H1 (cell line): ENCODE results near the gene PTPRH. TPM values are rescaled to one million over a fixed set of nuclear protein-coding genes. Genes with fewer than 3 reads are reported as not detected.

Experiments
- CTCF ChIA-PET: fragments of 300-600 bp; sonication (Branson Sonifier 250); formaldehyde crosslinking; loops from one replicate; lab custom pipeline; 2021; ENCODE audit not compliant: partially characterized antibody; lab: Charles Lee
- POLR2A ChIA-PET: fragments of 300-600 bp; sonication (Branson Sonifier 250); formaldehyde crosslinking; loops from one replicate; lab custom pipeline; 2021; ENCODE audit warnings: inconsistent platforms; ENCODE audit not compliant: partially characterized antibody; lab: Charles Lee
- DNase-seq, 2 experiments: peaks; one replicate each; pipeline versions ENCODE4 v3.0.0 to v3.0.0-alpha.2; 2010 to 2022; ENCODE audit warnings: low spot score in 2 of 2, low read depth in 1 of 2, mixed read lengths in 1 of 2
- FAIRE-seq: peaks from 2 replicates; lab custom pipeline; 2011; peaks lifted over from hg19 to GRCh38; lab: Jason Lieb, UNC
- H2AFZ ChIP-seq: 2 replicates; pipeline ENCODE4 v1.8.1; 2012; ENCODE audit warnings: low read length, inconsistent platforms
- H2AK5ac ChIP-seq: 2 replicates; pipeline ENCODE4 v1.6.1; 2013; ENCODE audit warnings: low read depth, low read length
- H2BK120ac ChIP-seq: replicated peaks from 2 replicates; pipeline ENCODE3; 2013; ENCODE audit warnings: low read depth, low read length, inconsistent platforms
- H2BK12ac ChIP-seq: 2 replicates; pipeline ENCODE4 v1.6.1; 2013; ENCODE audit warnings: low read depth, low read length
- H2BK15ac ChIP-seq: 2 replicates; pipeline ENCODE4 v1.6.1; 2013; ENCODE audit warnings: low read length
- H2BK20ac ChIP-seq: 2 replicates; pipeline ENCODE4 v1.6.1; 2013; ENCODE audit warnings: low read length
- H2BK5ac ChIP-seq: 2 replicates; pipeline ENCODE4 v1.6.1; 2013; ENCODE audit warnings: low read depth, low read length
- H3K14ac ChIP-seq: 2 replicates; pipeline ENCODE4 v1.6.1; 2013; ENCODE audit warnings: inconsistent platforms; ENCODE audit not compliant: insufficient read length
- H3K18ac ChIP-seq: 2 replicates; pipeline ENCODE4 v1.6.1; 2013; ENCODE audit warnings: low read length; ENCODE audit errors: extremely low read depth
- H3K23ac ChIP-seq: 2 replicates; pipeline ENCODE4 v1.6.1; 2013; ENCODE audit warnings: inconsistent platforms; ENCODE audit not compliant: insufficient read length
- H3K23me2 ChIP-seq: 2 replicates; pipeline ENCODE4 v1.6.1; 2013; ENCODE audit warnings: low read depth, low read length
- H3K27ac ChIP-seq: 2 replicates; pipeline ENCODE4 v1.6.1; 2011; ENCODE audit warnings: low read depth, low read length, inconsistent platforms
- H3K27me3 ChIP-seq, 4 experiments: replicated peaks in 1 of 4; 1 replicate in 1 of 4; 2 replicates in 3 of 4; pipeline versions ENCODE4 v1.6.1 to v1.8.1; 2011 to 2013; ENCODE audit warnings: low read length in 3 of 4, mild to moderate bottlenecking in 3 of 4, inconsistent platforms in 2 of 4, mixed read lengths in 2 of 4, moderate library complexity in 1 of 4; ENCODE audit not compliant: control insufficient read depth in 3 of 4, insufficient read depth in 3 of 4; ENCODE audit errors: extremely low read depth in 1 of 4
- H3K36me3 ChIP-seq, 4 experiments: 2 replicates each; pipeline versions ENCODE4 v1.6.1 to v1.8.1; 2011 to 2013; ENCODE audit warnings: mild to moderate bottlenecking in 4 of 4, low read length in 3 of 4, moderate library complexity in 2 of 4, control low read depth in 1 of 4, inconsistent platforms in 1 of 4; ENCODE audit not compliant: insufficient read depth in 4 of 4, control insufficient read depth in 2 of 4
- H3K4ac ChIP-seq: replicated peaks from 2 replicates; pipeline ENCODE3; 2013; ENCODE audit warnings: low read length, low read depth, mixed read lengths, inconsistent platforms; ENCODE audit not compliant: insufficient read length
- H3K4me1 ChIP-seq, 4 experiments: replicated peaks in 1 of 4; 1 replicate in 1 of 4; 2 replicates in 3 of 4; pipeline versions ENCODE4 v1.6.1 to v1.8.1; 2011 to 2013; ENCODE audit warnings: low read length in 3 of 4, inconsistent platforms in 2 of 4, mixed read lengths in 1 of 4; ENCODE audit not compliant: insufficient read depth in 4 of 4, control insufficient read depth in 3 of 4
- H3K4me2 ChIP-seq, 2 experiments: 2 replicates each; pipeline versions ENCODE4 v1.6.1 to v1.8.1; 2011 to 2013; ENCODE audit warnings: low read depth in 2 of 2, low read length in 2 of 2, control low read depth in 1 of 2, inconsistent platforms in 1 of 2, mild to moderate bottlenecking in 1 of 2; ENCODE audit not compliant: insufficient read depth in 1 of 2
- H3K4me3 ChIP-seq, 4 experiments: fragments of 200-600, 300-600 bp in 1 of 4; sonication (generic), shearing (Covaris generic), sonication (Bioruptor Twin) in 1 of 4; 2 replicates each; pipeline versions ENCODE4 v1.5.1 to v1.8.1; 2011 to 2016; ENCODE audit warnings: low read length in 4 of 4, low read depth in 3 of 4, control low read depth in 2 of 4, inconsistent platforms in 2 of 4, mild to moderate bottlenecking in 2 of 4, mixed read lengths in 1 of 4, moderate library complexity in 1 of 4; ENCODE audit not compliant: insufficient read depth in 2 of 4; ENCODE audit errors: extremely low read depth in 1 of 4
- H3K56ac ChIP-seq: replicated peaks from 2 replicates; pipeline ENCODE3; 2013; ENCODE audit warnings: low read depth, mild to moderate bottlenecking, mixed read lengths, low read length, inconsistent platforms; ENCODE audit not compliant: insufficient read length
- H3K79me1 ChIP-seq: 2 replicates; pipeline ENCODE4 v1.6.1; 2013; ENCODE audit warnings: low read depth, low read length, control low read depth
- H3K79me2 ChIP-seq, 2 experiments: 2 replicates each; pipeline versions ENCODE4 v1.6.1 to v1.8.1; 2012 to 2013; ENCODE audit warnings: low read length in 2 of 2, mild to moderate bottlenecking in 2 of 2, inconsistent platforms in 1 of 2; ENCODE audit not compliant: insufficient read depth in 2 of 2, control insufficient read depth in 1 of 2
- H3K9ac ChIP-seq, 4 experiments: replicated peaks in 1 of 4; 1 replicate in 1 of 4; 2 replicates in 3 of 4; pipeline versions ENCODE4 v1.6.1 to v1.8.1; 2011 to 2013; ENCODE audit warnings: low read depth in 3 of 4, low read length in 3 of 4, control low read depth in 2 of 4, mild to moderate bottlenecking in 2 of 4, moderate library complexity in 2 of 4, inconsistent platforms in 1 of 4; ENCODE audit errors: extremely low read depth in 1 of 4
- H3K9me3 ChIP-seq, 2 experiments: 2 replicates each; pipeline versions ENCODE4 v1.6.1 to v1.8.1; 2012 to 2013; ENCODE audit warnings: mild to moderate bottlenecking in 2 of 2, moderate library complexity in 2 of 2, control low read depth in 1 of 2, inconsistent platforms in 1 of 2, low read depth in 1 of 2, low read length in 1 of 2, mixed read lengths in 1 of 2; ENCODE audit not compliant: insufficient read depth in 2 of 2
- H4K20me1 ChIP-seq, 2 experiments: replicated peaks in 1 of 2; 2 replicates each; pipeline versions ENCODE3 to v1.8.1; 2011 to 2013; ENCODE audit warnings: inconsistent platforms in 2 of 2, low read length in 2 of 2, mild to moderate bottlenecking in 1 of 2; ENCODE audit not compliant: insufficient read depth in 2 of 2, control insufficient read depth in 1 of 2
- H4K5ac ChIP-seq: 2 replicates; pipeline ENCODE4 v1.6.1; 2013; ENCODE audit warnings: low read length, low read depth, mixed read lengths, inconsistent platforms; ENCODE audit not compliant: insufficient read length
- H4K8ac ChIP-seq: 2 replicates; pipeline ENCODE4 v1.8.0; 2013; ENCODE audit warnings: mild to moderate bottlenecking, moderate library complexity, low read length, inconsistent platforms; ENCODE audit not compliant: insufficient read depth; ENCODE audit errors: extremely low read depth
- H4K91ac ChIP-seq: replicated peaks from 2 replicates; pipeline ENCODE3; 2013; ENCODE audit warnings: low read length, mixed read lengths, inconsistent platforms; ENCODE audit not compliant: insufficient read length
- EZH2 ChIP-seq: fragments of 200-600 bp; sonication (generic); IDR thresholded peaks from 2 replicates; pipeline ENCODE4 v1.7.1; 2012; ENCODE audit warnings: low read depth, mild to moderate bottlenecking, moderate library complexity, low read length, inconsistent platforms; ENCODE audit not compliant: severe bottlenecking
- GTF2F1 ChIP-seq: IDR thresholded peaks from 2 replicates; pipeline ENCODE4 v1.6.1; 2012; ENCODE audit warnings: low read depth, low read length, improper control_type of control experiment, borderline replicate concordance
- HDAC6 ChIP-seq: IDR thresholded peaks from one replicate; pipeline ENCODE4 v1.7.1; 2012; ENCODE audit warnings: low read depth, mild to moderate bottlenecking, inconsistent platforms, low read length, moderate library complexity
- KDM4A ChIP-seq: IDR thresholded peaks from one replicate; pipeline ENCODE4 v1.7.1; 2012; ENCODE audit warnings: low read depth, mild to moderate bottlenecking, moderate library complexity, low read length, inconsistent platforms; ENCODE audit not compliant: severe bottlenecking
- POU5F1 ChIP-seq: IDR thresholded peaks from 2 replicates; pipeline ENCODE4 v1.6.1; 2011; ENCODE audit warnings: low read depth, mild to moderate bottlenecking, low read length, moderate library complexity
- SIX5 ChIP-seq: IDR thresholded peaks from 2 replicates; pipeline ENCODE4 v1.6.1; 2011; ENCODE audit warnings: mild to moderate bottlenecking, low read depth, low read length
- TAF7 ChIP-seq: optimal IDR thresholded peaks from 2 replicates; pipeline ENCODE3; 2011; ENCODE audit warnings: low read depth, mild to moderate bottlenecking, inconsistent platforms, low read length, moderate library complexity, borderline replicate concordance
- TCF12 ChIP-seq: IDR thresholded peaks from 2 replicates; pipeline ENCODE4 v1.6.1; 2011; ENCODE audit warnings: low read depth, mild to moderate bottlenecking, low read length
- WGBS, 2 experiments: shearing (Covaris generic) in 1 of 2; methylation state at CpG; one replicate each; pipeline versions ENCODE4 v1.1.6 to v1.1.7; 2013 to 2015; ENCODE audit warnings: low lambda C conversion rate in 2 of 2, mixed read lengths in 2 of 2, inconsistent platforms in 1 of 2, low coverage in 1 of 2, missing lambda C conversion rate in 1 of 2; ENCODE audit not compliant: insufficient replicate concordance in 2 of 2, insufficient coverage in 1 of 2, insufficient read length in 1 of 2; ENCODE audit errors: extremely low coverage in 1 of 2, missing lambda C conversion rate in 1 of 2; 5-methylcytosine and 5-hydroxymethylcytosine counted together
- polyA plus RNA-seq, 7 experiments: library from polyadenylated mRNA; depleted of rRNA in 3 of 7; stranded (reverse) in 5 of 7; unstranded in 2 of 7; fragments of >200 nt in 5 of 7; fragments of 200-250 nt in 2 of 7; gene quantifications; 1 replicate in 5 of 7; 2 replicates in 1 of 7; 4 replicates in 1 of 7; pipeline versions ENCODE4 v1.2.1 to v1.2.3, GENCODE V29; 2011 to 2013; ENCODE audit warnings: missing spikeins in 2 of 7, mixed read lengths in 2 of 7
- total RNA-seq: library from RNA; stranded (reverse); fragmentation: NEBNext Ultra II Directional; extraction: Animal tissue kit (Norgen Biotek cat#: 25700); gene quantifications from 2 replicates; pipeline ENCODE4 v1.2.1, GENCODE V29; 2021
- TF ChIP-seq, protein P1 (sequence below): IDR thresholded peaks from 2 replicates; pipeline ENCODE4 v1.6.1; 2012; ENCODE audit warnings: inconsistent platforms

Gene PTPRH
- total and polyA plus RNA-seq, 2 of the 8 experiments (the other 6 are each of a cell fraction or from before 2014, with no cell fraction given), result 0.30 to 0.39 TPM

DNA sequence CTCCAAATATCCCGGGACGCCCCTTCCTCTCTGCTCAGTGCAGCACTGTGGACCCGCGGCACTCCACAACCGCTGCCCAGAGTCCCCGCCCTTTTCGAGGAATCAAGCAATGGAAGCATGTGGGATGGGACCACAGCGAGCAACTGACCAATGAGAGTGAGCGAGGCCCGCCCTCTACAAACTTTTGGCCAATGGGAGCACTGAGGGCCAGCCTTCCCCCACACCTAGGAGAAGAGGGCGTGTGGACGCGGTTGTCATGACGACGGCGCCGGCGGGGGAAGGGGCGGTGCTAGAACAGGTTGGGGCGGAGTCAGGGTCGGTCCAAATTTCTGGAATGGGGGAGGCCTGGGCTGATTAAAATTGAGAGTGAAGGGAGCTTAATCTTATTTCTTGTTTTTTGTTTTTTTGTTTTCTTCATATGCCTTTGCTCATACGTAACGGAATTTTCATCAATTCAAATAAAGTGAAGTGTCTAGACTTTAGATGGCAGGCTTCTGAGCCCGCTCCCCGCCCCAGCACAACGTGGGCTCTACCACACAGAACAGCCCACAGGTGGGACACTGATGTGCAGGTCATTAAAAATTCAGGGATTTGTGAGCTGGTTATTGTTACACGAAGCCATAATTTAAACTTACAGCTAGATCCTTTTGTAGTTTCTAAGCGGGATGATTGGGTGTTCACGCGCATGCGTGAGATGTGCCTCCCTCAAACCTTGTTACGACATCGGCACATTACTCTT, 42.6 kb downstream of the PTPRH start, which contains the start of gene DNAAF3:
DNAAF3 (minus strand) TSS at position 84 of the 739 bp plus-strand sequence. CDS start 200 bp downstream, outside the sequence.
- H3K9me3 ChIP-seq, result no peaks in the 10 kb centered on the region
- H3K56ac ChIP-seq, result no peak within 1 kb of the TSS
- peak within 1 kb of the TSS; percentile 85 for H3K27ac ChIP-seq
- no peak within 1 kb of the TSS for H4K8ac ChIP-seq
- H2BK120ac ChIP-seq, result no peak within 1 kb of the TSS
- DNase-seq (peak in 1 of 2 experiments; percentile 98), FAIRE-seq (no peak)
- no peak within 1 kb of the TSS for H2BK12ac ChIP-seq
- H4K20me1 ChIP-seq, result peaks cover 0 to 1% of the 10 kb centered on the region in 2 experiments
- POLR2A ChIA-PET, result interaction anchor here (0.5 to 2.4 kb wide), 10 partner anchors 9 to 241 kb away, joined by 3 to 7 read pairs (median 4); partner anchors contain the start of genes TNNT1 and UBE2S
- H3K4me3 ChIP-seq, result peak within 1 kb of the TSS; percentile 46 to 66 (median 54); a peak in 7 of 8 replicates
- peak within 1 kb of the TSS; percentile 91 to 96 for H3K4me2 ChIP-seq
- H3K4me1 ChIP-seq, result peaks cover 0 to 4% (median 2%) of the 10 kb centered on the region in 4 experiments; a peak in 3 of 7 replicates
- H2AFZ ChIP-seq, result peak within 1 kb of the TSS; percentile 68; the same call in 1 of the 2 replicates
- no peak within 1 kb of the TSS for H2BK15ac ChIP-seq
- no peak within 1 kb of the TSS for H3K4ac ChIP-seq
- H3K9ac ChIP-seq, result peak within 1 kb of the TSS in 2 of 4 experiments; percentile 44 to 76; a peak in 3 of 7 replicates
- no peaks in the 10 kb centered on the region for H3K36me3 ChIP-seq
- H3K79me2 ChIP-seq, result no peaks in the 10 kb centered on the region
- no peak within 1 kb of the TSS for H3K23ac ChIP-seq
- H3K23me2 ChIP-seq, result peaks cover 4% of the 10 kb centered on the region; the same call in 1 of the 2 replicates
- CTCF ChIA-PET, result interaction anchor here (0.6 to 3.4 kb wide), 24 partner anchors 8 to 287 kb away, joined by 3 to 55 read pairs (median 4); partner anchors contain the start of genes SYT5, TMEM238, TNNI3 and TNNT1
- H2AK5ac ChIP-seq, result no peak within 1 kb of the TSS
- peak within 1 kb of the TSS; percentile 53 for H4K5ac ChIP-seq
- H3K27me3 ChIP-seq, result peaks cover 0 to 31% (median 12%) of the 10 kb centered on the region in 4 experiments; a peak in 5 of 7 replicates
- peak within 1 kb of the TSS; percentile 71; the same call in 1 of the 2 replicates for H2BK5ac ChIP-seq
- 4% methylated on average over 32 of the region's 33 CpGs; no CpG with 5 or more reads in 1 of the 2 experiments for WGBS, 2 experiments
- no peaks in the 10 kb centered on the region for H3K79me1 ChIP-seq
- H3K14ac ChIP-seq, result no peak within 1 kb of the TSS
- peak within 1 kb of the TSS; percentile 60; the same call in 1 of the 2 replicates for H3K18ac ChIP-seq
- H2BK20ac ChIP-seq, result no peak within 1 kb of the TSS
- H4K91ac ChIP-seq, result no peak within 1 kb of the TSS
- TF ChIP-seq SIX5 (peak; percentile 33; the same call in 1 of the 2 replicates), HDAC6 (no peak), POU5F1 (no peak), GTF2F1 (no peak), TCF12 (no peak), KDM4A (no peak), EZH2 (no peak), TAF7 (no peak)
- TF ChIP-seq, protein P1, sequence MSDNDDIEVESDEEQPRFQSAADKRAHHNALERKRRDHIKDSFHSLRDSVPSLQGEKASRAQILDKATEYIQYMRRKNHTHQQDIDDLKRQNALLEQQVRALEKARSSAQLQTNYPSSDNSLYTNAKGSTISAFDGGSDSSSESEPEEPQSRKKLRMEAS, result no peak; the same call in 1 of the 2 replicates
